H1 (cell line): ENCODE data around the gene XPNPEP2. TPM values are rescaled to one million over a fixed set of nuclear protein-coding genes. Genes with fewer than 3 reads are reported as not detected.

Experiments used
- CTCF ChIA-PET: fragments of 300-600 bp; sonication (Branson Sonifier 250); formaldehyde crosslinking; loops from one replicate; lab custom pipeline; 2021; ENCODE audit not compliant: partially characterized antibody; lab: Charles Lee
- POLR2A ChIA-PET: fragments of 300-600 bp; sonication (Branson Sonifier 250); formaldehyde crosslinking; loops from one replicate; lab custom pipeline; 2021; ENCODE audit warnings: inconsistent platforms; ENCODE audit not compliant: partially characterized antibody; lab: Charles Lee
- DNase-seq, 2 experiments: peaks; one replicate each; pipeline versions ENCODE4 v3.0.0 to v3.0.0-alpha.2; 2010 to 2022; ENCODE audit warnings: low spot score in 2 of 2, low read depth in 1 of 2, mixed read lengths in 1 of 2
- FAIRE-seq: peaks from 2 replicates; lab custom pipeline; 2011; peaks lifted over from hg19 to GRCh38; lab: Jason Lieb, UNC
- H2AFZ ChIP-seq: 2 replicates; pipeline ENCODE4 v1.8.1; 2012; ENCODE audit warnings: low read length, inconsistent platforms
- H2AK5ac ChIP-seq: 2 replicates; pipeline ENCODE4 v1.6.1; 2013; ENCODE audit warnings: low read depth, low read length
- H2BK120ac ChIP-seq: replicated peaks from 2 replicates; pipeline ENCODE3; 2013; ENCODE audit warnings: low read depth, low read length, inconsistent platforms
- H2BK12ac ChIP-seq: 2 replicates; pipeline ENCODE4 v1.6.1; 2013; ENCODE audit warnings: low read depth, low read length
- H2BK15ac ChIP-seq: 2 replicates; pipeline ENCODE4 v1.6.1; 2013; ENCODE audit warnings: low read length
- H2BK20ac ChIP-seq: 2 replicates; pipeline ENCODE4 v1.6.1; 2013; ENCODE audit warnings: low read length
- H2BK5ac ChIP-seq: 2 replicates; pipeline ENCODE4 v1.6.1; 2013; ENCODE audit warnings: low read depth, low read length
- H3K14ac ChIP-seq: 2 replicates; pipeline ENCODE4 v1.6.1; 2013; ENCODE audit warnings: inconsistent platforms; ENCODE audit not compliant: insufficient read length
- H3K18ac ChIP-seq: 2 replicates; pipeline ENCODE4 v1.6.1; 2013; ENCODE audit warnings: low read length; ENCODE audit errors: extremely low read depth
- H3K23ac ChIP-seq: 2 replicates; pipeline ENCODE4 v1.6.1; 2013; ENCODE audit warnings: inconsistent platforms; ENCODE audit not compliant: insufficient read length
- H3K23me2 ChIP-seq: 2 replicates; pipeline ENCODE4 v1.6.1; 2013; ENCODE audit warnings: low read depth, low read length
- H3K27ac ChIP-seq: 2 replicates; pipeline ENCODE4 v1.6.1; 2011; ENCODE audit warnings: low read depth, low read length, inconsistent platforms
- H3K27me3 ChIP-seq, 4 experiments: replicated peaks in 1 of 4; 1 replicate in 1 of 4; 2 replicates in 3 of 4; pipeline versions ENCODE4 v1.6.1 to v1.8.1; 2011 to 2013; ENCODE audit warnings: low read length in 3 of 4, mild to moderate bottlenecking in 3 of 4, inconsistent platforms in 2 of 4, mixed read lengths in 2 of 4, moderate library complexity in 1 of 4; ENCODE audit not compliant: control insufficient read depth in 3 of 4, insufficient read depth in 3 of 4; ENCODE audit errors: extremely low read depth in 1 of 4
- H3K36me3 ChIP-seq, 4 experiments: 2 replicates each; pipeline versions ENCODE4 v1.6.1 to v1.8.1; 2011 to 2013; ENCODE audit warnings: mild to moderate bottlenecking in 4 of 4, low read length in 3 of 4, moderate library complexity in 2 of 4, control low read depth in 1 of 4, inconsistent platforms in 1 of 4; ENCODE audit not compliant: insufficient read depth in 4 of 4, control insufficient read depth in 2 of 4
- H3K4ac ChIP-seq: replicated peaks from 2 replicates; pipeline ENCODE3; 2013; ENCODE audit warnings: low read length, low read depth, mixed read lengths, inconsistent platforms; ENCODE audit not compliant: insufficient read length
- H3K4me1 ChIP-seq, 4 experiments: replicated peaks in 1 of 4; 1 replicate in 1 of 4; 2 replicates in 3 of 4; pipeline versions ENCODE4 v1.6.1 to v1.8.1; 2011 to 2013; ENCODE audit warnings: low read length in 3 of 4, inconsistent platforms in 2 of 4, mixed read lengths in 1 of 4; ENCODE audit not compliant: insufficient read depth in 4 of 4, control insufficient read depth in 3 of 4
- H3K4me2 ChIP-seq, 2 experiments: 2 replicates each; pipeline versions ENCODE4 v1.6.1 to v1.8.1; 2011 to 2013; ENCODE audit warnings: low read depth in 2 of 2, low read length in 2 of 2, control low read depth in 1 of 2, inconsistent platforms in 1 of 2, mild to moderate bottlenecking in 1 of 2; ENCODE audit not compliant: insufficient read depth in 1 of 2
- H3K4me3 ChIP-seq, 4 experiments: fragments of 200-600, 300-600 bp in 1 of 4; sonication (generic), shearing (Covaris generic), sonication (Bioruptor Twin) in 1 of 4; 2 replicates each; pipeline versions ENCODE4 v1.5.1 to v1.8.1; 2011 to 2016; ENCODE audit warnings: low read length in 4 of 4, low read depth in 3 of 4, control low read depth in 2 of 4, inconsistent platforms in 2 of 4, mild to moderate bottlenecking in 2 of 4, mixed read lengths in 1 of 4, moderate library complexity in 1 of 4; ENCODE audit not compliant: insufficient read depth in 2 of 4; ENCODE audit errors: extremely low read depth in 1 of 4
- H3K56ac ChIP-seq: replicated peaks from 2 replicates; pipeline ENCODE3; 2013; ENCODE audit warnings: low read depth, mild to moderate bottlenecking, mixed read lengths, low read length, inconsistent platforms; ENCODE audit not compliant: insufficient read length
- H3K79me1 ChIP-seq: 2 replicates; pipeline ENCODE4 v1.6.1; 2013; ENCODE audit warnings: low read depth, low read length, control low read depth
- H3K79me2 ChIP-seq, 2 experiments: 2 replicates each; pipeline versions ENCODE4 v1.6.1 to v1.8.1; 2012 to 2013; ENCODE audit warnings: low read length in 2 of 2, mild to moderate bottlenecking in 2 of 2, inconsistent platforms in 1 of 2; ENCODE audit not compliant: insufficient read depth in 2 of 2, control insufficient read depth in 1 of 2
- H3K9ac ChIP-seq, 4 experiments: replicated peaks in 1 of 4; 1 replicate in 1 of 4; 2 replicates in 3 of 4; pipeline versions ENCODE4 v1.6.1 to v1.8.1; 2011 to 2013; ENCODE audit warnings: low read depth in 3 of 4, low read length in 3 of 4, control low read depth in 2 of 4, mild to moderate bottlenecking in 2 of 4, moderate library complexity in 2 of 4, inconsistent platforms in 1 of 4; ENCODE audit errors: extremely low read depth in 1 of 4
- H3K9me3 ChIP-seq, 2 experiments: 2 replicates each; pipeline versions ENCODE4 v1.6.1 to v1.8.1; 2012 to 2013; ENCODE audit warnings: mild to moderate bottlenecking in 2 of 2, moderate library complexity in 2 of 2, control low read depth in 1 of 2, inconsistent platforms in 1 of 2, low read depth in 1 of 2, low read length in 1 of 2, mixed read lengths in 1 of 2; ENCODE audit not compliant: insufficient read depth in 2 of 2
- H4K20me1 ChIP-seq, 2 experiments: replicated peaks in 1 of 2; 2 replicates each; pipeline versions ENCODE3 to v1.8.1; 2011 to 2013; ENCODE audit warnings: inconsistent platforms in 2 of 2, low read length in 2 of 2, mild to moderate bottlenecking in 1 of 2; ENCODE audit not compliant: insufficient read depth in 2 of 2, control insufficient read depth in 1 of 2
- H4K5ac ChIP-seq: 2 replicates; pipeline ENCODE4 v1.6.1; 2013; ENCODE audit warnings: low read length, low read depth, mixed read lengths, inconsistent platforms; ENCODE audit not compliant: insufficient read length
- H4K8ac ChIP-seq: 2 replicates; pipeline ENCODE4 v1.8.0; 2013; ENCODE audit warnings: mild to moderate bottlenecking, moderate library complexity, low read length, inconsistent platforms; ENCODE audit not compliant: insufficient read depth; ENCODE audit errors: extremely low read depth
- H4K91ac ChIP-seq: replicated peaks from 2 replicates; pipeline ENCODE3; 2013; ENCODE audit warnings: low read length, mixed read lengths, inconsistent platforms; ENCODE audit not compliant: insufficient read length
- CREB1 ChIP-seq: IDR thresholded peaks from 2 replicates; pipeline ENCODE4 v1.6.1; 2012; ENCODE audit warnings: inconsistent platforms
- E2F6 ChIP-seq: IDR thresholded peaks from 2 replicates; pipeline ENCODE4 v1.6.1; 2012; ENCODE audit warnings: inconsistent platforms
- GABPA ChIP-seq: IDR thresholded peaks from 2 replicates; pipeline ENCODE4 v1.6.1; 2011; ENCODE audit warnings: mild to moderate bottlenecking, low read length, moderate library complexity, borderline replicate concordance; ENCODE audit not compliant: insufficient read depth
- HDAC6 ChIP-seq: IDR thresholded peaks from one replicate; pipeline ENCODE4 v1.7.1; 2012; ENCODE audit warnings: low read depth, mild to moderate bottlenecking, inconsistent platforms, low read length, moderate library complexity
- KDM1A ChIP-seq: fragments of 200-600, 300-600 bp; sonication (generic); IDR thresholded peaks from 2 replicates; pipeline ENCODE4 v1.7.1; 2016; ENCODE audit warnings: mild to moderate bottlenecking, low read length, borderline replicate concordance
- KDM4A ChIP-seq: IDR thresholded peaks from one replicate; pipeline ENCODE4 v1.7.1; 2012; ENCODE audit warnings: low read depth, mild to moderate bottlenecking, moderate library complexity, low read length, inconsistent platforms; ENCODE audit not compliant: severe bottlenecking
- MAFK ChIP-seq: IDR thresholded peaks from 2 replicates; pipeline ENCODE4 v1.6.1; 2012; ENCODE audit warnings: low read depth, mild to moderate bottlenecking, improper control_type of control experiment, low read length
- POLR2A ChIP-seq, 2 experiments: IDR thresholded peaks; 1 replicate in 1 of 2; 2 replicates in 1 of 2; pipeline ENCODE4 v1.6.1; 2011; ENCODE audit warnings: low read depth in 2 of 2, low read length in 2 of 2, mild to moderate bottlenecking in 2 of 2; ENCODE audit errors: control extremely low read depth in 1 of 2
- SP4 ChIP-seq: IDR thresholded peaks from 2 replicates; pipeline ENCODE4 v1.6.1; 2012; ENCODE audit warnings: low read length, inconsistent platforms
- SRF ChIP-seq: IDR thresholded peaks from 2 replicates; pipeline ENCODE4 v1.6.1; 2011; ENCODE audit warnings: mild to moderate bottlenecking, low read depth, low read length, moderate library complexity
- YY1 ChIP-seq: IDR thresholded peaks from 2 replicates; pipeline ENCODE4 v1.6.1; 2011; ENCODE audit warnings: low read depth, mild to moderate bottlenecking, low read length
- WGBS, 2 experiments: shearing (Covaris generic) in 1 of 2; methylation state at CpG; one replicate each; pipeline versions ENCODE4 v1.1.6 to v1.1.7; 2013 to 2015; ENCODE audit warnings: low lambda C conversion rate in 2 of 2, mixed read lengths in 2 of 2, inconsistent platforms in 1 of 2, low coverage in 1 of 2, missing lambda C conversion rate in 1 of 2; ENCODE audit not compliant: insufficient replicate concordance in 2 of 2, insufficient coverage in 1 of 2, insufficient read length in 1 of 2; ENCODE audit errors: extremely low coverage in 1 of 2, missing lambda C conversion rate in 1 of 2; 5-methylcytosine and 5-hydroxymethylcytosine counted together
- polyA plus RNA-seq, 7 experiments: library from polyadenylated mRNA; depleted of rRNA in 3 of 7; stranded (reverse) in 5 of 7; unstranded in 2 of 7; fragments of >200 nt in 5 of 7; fragments of 200-250 nt in 2 of 7; gene quantifications; 1 replicate in 5 of 7; 2 replicates in 1 of 7; 4 replicates in 1 of 7; pipeline versions ENCODE4 v1.2.1 to v1.2.3, GENCODE V29; 2011 to 2013; ENCODE audit warnings: missing spikeins in 2 of 7, mixed read lengths in 2 of 7
- total RNA-seq: library from RNA; stranded (reverse); fragmentation: NEBNext Ultra II Directional; extraction: Animal tissue kit (Norgen Biotek cat#: 25700); gene quantifications from 2 replicates; pipeline ENCODE4 v1.2.1, GENCODE V29; 2021

The XPNPEP2 gene
- total and polyA plus RNA-seq, 2 of the 8 experiments (the other 6 are each of a cell fraction or from before 2014, with no cell fraction given) = 0.27 TPM; not detected in 1

- H4K5ac ChIP-seq = no peak overlapping the region
- H4K20me1 ChIP-seq = no peaks in the 10 kb centered on the region
- H3K9ac ChIP-seq = no peak overlapping the region
- no peak overlapping the region for H4K8ac ChIP-seq
- no peak overlapping the region for H2BK12ac ChIP-seq
- WGBS, 2 experiments = 93% methylated on average over 3 of the region's 3 CpGs; no CpG with 5 or more reads in 1 of the 2 experiments
- H3K4me3 ChIP-seq = no peak overlapping the region
- H3K27ac ChIP-seq = no peak overlapping the region
- H2BK15ac ChIP-seq = no peak overlapping the region
- no peak overlapping the region for H4K91ac ChIP-seq
- CTCF ChIA-PET = interaction anchor here (1.6 kb wide), 1 partner anchor 18 kb away, joined by 3 read pairs; no protein-coding TSS in a partner anchor
- no peak overlapping the region for H2AK5ac ChIP-seq
- H3K4me2 ChIP-seq = no peak overlapping the region
- H3K23me2 ChIP-seq = no peaks in the 10 kb centered on the region
- H3K23ac ChIP-seq = no peak overlapping the region
- no peaks in the 10 kb centered on the region for H3K79me1 ChIP-seq
- no peak overlapping the region for H3K4ac ChIP-seq
- H3K9me3 ChIP-seq = no peaks in the 10 kb centered on the region
- no peaks in the 10 kb centered on the region for H3K79me2 ChIP-seq
- no peak overlapping the region for H3K14ac ChIP-seq
- no peak overlapping the region for H2BK20ac ChIP-seq
- no peak overlapping the region for H2BK120ac ChIP-seq
- no peaks in the 10 kb centered on the region for H3K4me1 ChIP-seq
- DNase-seq = no peak
- FAIRE-seq = no peak
- TF ChIP-seq SRF (no peak), YY1 (no peak), E2F6 (no peak), POLR2A (IDR thresholded peaks at IDR 0.05; ENCODE audit: control extremely low read depth in 1 of 2, low read depth in 2 of 2, low read length in 2 of 2) (no peak), KDM4A (no peak), GABPA (no peak), CREB1 (no peak), KDM1A (no peak), SP4 (no peak), HDAC6 (no peak), MAFK (no peak)
- H3K36me3 ChIP-seq = no peaks in the 10 kb centered on the region
- no peak overlapping the region for H3K56ac ChIP-seq
- H3K27me3 ChIP-seq = no peaks in the 10 kb centered on the region
- no peak overlapping the region for H2AFZ ChIP-seq
- H3K18ac ChIP-seq = no peak overlapping the region
- POLR2A ChIA-PET = no interaction called here
- H2BK5ac ChIP-seq = no peak overlapping the region
These were observed 47.5 kb downstream of the XPNPEP2 start for GRCh38 chrX:129786210-129786651.
